ENCODE data around the gene ATG16L1. TPM values are rescaled to one million over a fixed set of nuclear protein-coding genes. Genes with fewer than 3 reads are reported as not detected.

ATG16L1 gene
- total and polyA plus RNA-seq, 7 experiments from 2014 or later, result 16.0 to 115 (median 80.9) TPM

DNA sequence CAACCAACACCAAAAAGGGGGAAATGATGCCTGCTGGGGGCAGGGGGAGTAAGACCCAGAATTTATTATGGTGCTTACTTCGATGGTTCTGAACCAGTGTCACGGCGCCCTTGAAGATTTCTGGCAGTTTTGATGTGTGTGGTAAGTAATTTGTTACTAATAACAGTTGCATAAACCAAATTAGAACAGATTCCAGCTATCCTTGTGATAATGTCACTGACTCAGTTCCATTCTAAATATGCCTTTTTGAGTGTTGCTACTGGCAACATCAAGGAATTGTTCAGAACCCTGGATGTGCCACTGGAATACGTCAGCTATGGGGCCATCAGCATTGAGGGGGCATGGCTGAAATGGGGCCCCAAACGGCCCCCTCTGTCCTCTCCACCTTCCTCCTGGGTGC, 67.8 kb downstream of the ATG16L1 start:
- ChIA-PET POLR2A (no interaction called here), CTCF (no interaction called here)
- H3K4me1 ChIP-seq (ENCODE audit: control insufficient read depth in 2 of 2, insufficient read depth in 2 of 2, low read length in 2 of 2), result peaks cover 0 to 6% of the 10 kb centered on the region in 2 donors
- H3K4me3 ChIP-seq (ENCODE audit: low read length), result no peak overlapping the region
- no peaks in the 10 kb centered on the region for H3K36me3 ChIP-seq (ENCODE audit: control insufficient read depth in 2 of 3, insufficient read depth in 3 of 3, low read length in 3 of 3)
- Mint-ChIP-seq H3K4me3 (no peak overlapping the region), H3K4me1 (peaks cover 2 to 19% (median 9%) of the 10 kb centered on the region in 7 donors), H3K27ac (no peak overlapping the region), H3K9me3 (no peaks in the 10 kb centered on the region), H3K36me3 (no peaks in the 10 kb centered on the region), H3K27me3 (peaks cover 0 to 21% (median 0%) of the 10 kb centered on the region in 5 donors)
- DNase-seq (no peak), ATAC-seq (no peak)
- intact Hi-C loops (cut with micrococcal nuclease), result no loop called here
- no peaks in the 10 kb centered on the region for H3K9me3 ChIP-seq (ENCODE audit: control insufficient read depth in 2 of 3, low read length in 3 of 3)
- no peaks in the 10 kb centered on the region for H3K27me3 ChIP-seq (ENCODE audit: control insufficient read depth in 2 of 2, insufficient read depth in 2 of 2, low read length in 2 of 2)
- no peak overlapping the region for H3K27ac ChIP-seq (ENCODE audit: low read depth, low read length)

DNA sequence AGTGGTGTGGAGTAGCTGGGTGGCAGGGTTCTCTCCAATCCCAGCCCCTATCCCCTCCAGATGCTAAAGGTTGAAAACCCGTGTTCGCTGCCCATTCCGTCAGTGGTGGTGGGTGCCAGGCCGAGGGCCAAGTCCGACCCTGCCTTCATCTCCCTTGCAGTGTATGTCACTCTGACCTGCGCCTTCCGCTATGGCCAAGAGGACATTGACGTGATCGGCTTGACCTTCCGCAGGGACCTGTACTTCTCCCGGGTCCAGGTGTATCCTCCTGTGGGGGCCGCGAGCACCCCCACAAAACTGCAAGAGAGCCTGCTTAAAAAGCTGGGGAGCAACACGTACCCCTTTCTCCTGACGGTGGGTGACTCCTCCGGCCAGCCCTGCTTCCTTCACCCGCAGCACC, 69.0 kb downstream of the ATG16L1 start:
- DNase-seq, result no peak
- H3K27me3 ChIP-seq (ENCODE audit: control insufficient read depth in 2 of 2, insufficient read depth in 2 of 2, low read length in 2 of 2), result no peaks in the 10 kb centered on the region
- no peaks in the 10 kb centered on the region for H3K36me3 ChIP-seq (ENCODE audit: control insufficient read depth in 2 of 3, insufficient read depth in 3 of 3, low read length in 3 of 3)
- H3K4me3 Mint-ChIP-seq, result no peak overlapping the region
- intact Hi-C loops (cut with micrococcal nuclease), result no loop called here
- no peaks in the 10 kb centered on the region for H3K36me3 Mint-ChIP-seq
- no peak overlapping the region for H3K4me3 ChIP-seq (ENCODE audit: low read length)
- H3K27ac ChIP-seq (ENCODE audit: low read depth, low read length), result no peak overlapping the region
- no peaks in the 10 kb centered on the region for H3K9me3 Mint-ChIP-seq
- peaks cover 0 to 6% of the 10 kb centered on the region in 2 donors for H3K4me1 ChIP-seq (ENCODE audit: control insufficient read depth in 2 of 2, insufficient read depth in 2 of 2, low read length in 2 of 2)
- H3K27ac Mint-ChIP-seq, result no peak overlapping the region
- peaks cover 2 to 19% (median 9%) of the 10 kb centered on the region in 7 donors for H3K4me1 Mint-ChIP-seq
- peaks cover 0 to 21% (median 0%) of the 10 kb centered on the region in 5 donors for H3K27me3 Mint-ChIP-seq
- no peaks in the 10 kb centered on the region for H3K9me3 ChIP-seq (ENCODE audit: control insufficient read depth in 2 of 3, low read length in 3 of 3)
- ChIA-PET POLR2A (no interaction called here), CTCF (interaction anchor here (1.5 kb wide), 1 partner anchor 84 kb away, joined by 5 read pairs; no protein-coding TSS in a partner anchor)
- ATAC-seq, result no peak

GRCh38 chr2:233321166-233321565, 69.7 kb downstream of the ATG16L1 start:
- H3K36me3 Mint-ChIP-seq, result no peaks in the 10 kb centered on the region
- ChIA-PET POLR2A (interaction anchor here (0.7 kb wide), 2 partner anchors 11 to 30 kb away, joined by 3 to 4 read pairs; no protein-coding TSS in a partner anchor), CTCF (interaction anchor here (0.8 to 1.5 kb wide), 2 partner anchors 83 to 96 kb away, joined by 3 to 5 read pairs; no protein-coding TSS in a partner anchor)
- H3K4me1 ChIP-seq (ENCODE audit: control insufficient read depth in 2 of 2, insufficient read depth in 2 of 2, low read length in 2 of 2), result peaks cover 0 to 6% of the 10 kb centered on the region in 2 donors
- H3K27ac Mint-ChIP-seq, result peak overlapping the region in 2 of 9 donors; percentile 4 to 40
- no peak for ATAC-seq
- H3K36me3 ChIP-seq (ENCODE audit: control insufficient read depth in 2 of 3, insufficient read depth in 3 of 3, low read length in 3 of 3), result no peaks in the 10 kb centered on the region
- peaks cover 2 to 19% (median 9%) of the 10 kb centered on the region in 7 donors for H3K4me1 Mint-ChIP-seq
- intact Hi-C loops (cut with micrococcal nuclease), result no loop called here
- peaks cover 0 to 23% (median 0%) of the 10 kb centered on the region in 5 donors for H3K27me3 Mint-ChIP-seq
- H3K4me3 ChIP-seq (ENCODE audit: low read length), result no peak overlapping the region
- no peaks in the 10 kb centered on the region for H3K9me3 ChIP-seq (ENCODE audit: control insufficient read depth in 2 of 3, low read length in 3 of 3)
- peak overlapping the region in 1 of 10 donors; percentile 5 for H3K4me3 Mint-ChIP-seq
- no peak overlapping the region for H3K27ac ChIP-seq (ENCODE audit: low read depth, low read length)
- no peak for DNase-seq
- H3K9me3 Mint-ChIP-seq, result no peaks in the 10 kb centered on the region
- no peaks in the 10 kb centered on the region for H3K27me3 ChIP-seq (ENCODE audit: control insufficient read depth in 2 of 2, insufficient read depth in 2 of 2, low read length in 2 of 2)

DNA sequence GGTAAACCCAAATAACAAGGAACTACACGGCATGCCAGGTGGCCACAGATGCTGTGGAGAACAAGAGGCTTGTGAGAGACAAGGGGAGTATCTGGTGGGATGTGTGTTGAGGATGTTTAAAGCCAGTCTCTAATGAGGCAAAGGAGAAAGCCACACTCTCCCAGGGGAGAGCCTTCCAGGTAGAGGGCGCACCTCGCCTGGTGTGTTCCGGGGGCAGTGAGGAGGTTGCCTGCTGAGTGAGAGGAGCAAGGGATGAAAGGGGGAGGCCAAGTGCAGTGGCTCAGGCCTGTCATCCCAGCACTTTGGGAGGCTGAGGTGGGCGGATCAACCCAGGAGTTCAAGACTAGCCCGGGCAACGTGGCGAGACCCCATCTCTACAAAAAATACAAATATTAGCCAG, 72.4 kb downstream of the ATG16L1 start:
- CTCF ChIA-PET, result no interaction called here
- no peak for ATAC-seq

GRCh38 chr2:233325256-233325655, 73.8 kb downstream of the ATG16L1 start:
- H3K4me3 Mint-ChIP-seq, result peak overlapping the region in 1 of 10 donors; percentile 27
- peaks cover 7 to 24% (median 20%) of the 10 kb centered on the region in 7 donors for H3K4me1 Mint-ChIP-seq
- ATAC-seq (no peak), DNase-seq (no peak)
- Histone ChIP-seq H3K36me3 (ENCODE audit: control insufficient read depth in 2 of 3, insufficient read depth in 3 of 3, low read length in 3 of 3) (no peaks in the 10 kb centered on the region), H3K4me3 (ENCODE audit: low read length) (no peak overlapping the region), H3K4me1 (ENCODE audit: control insufficient read depth in 2 of 2, insufficient read depth in 2 of 2, low read length in 2 of 2) (peaks cover 9 to 11% of the 10 kb centered on the region in 2 donors), H3K27me3 (ENCODE audit: control insufficient read depth in 2 of 2, insufficient read depth in 2 of 2, low read length in 2 of 2) (no peaks in the 10 kb centered on the region), H3K27ac (ENCODE audit: low read depth, low read length) (no peak overlapping the region), H3K9me3 (ENCODE audit: control insufficient read depth in 2 of 3, low read length in 3 of 3) (no peaks in the 10 kb centered on the region)
- ChIA-PET CTCF (interaction anchor here (0.9 kb wide), 1 partner anchor 79 kb away, joined by 5 read pairs; no protein-coding TSS in a partner anchor), POLR2A (interaction anchor here (0.6 to 0.8 kb wide), 2 partner anchors 18 to 48 kb away, joined by 3 read pairs; partner anchors contain the start of gene SAG)
- H3K27me3 Mint-ChIP-seq, result peaks cover 0 to 9% (median 0%) of the 10 kb centered on the region in 5 donors
- peaks cover 0 to 4% (median 0%) of the 10 kb centered on the region in 5 donors for H3K36me3 Mint-ChIP-seq
- no peak overlapping the region for H3K27ac Mint-ChIP-seq
- intact Hi-C loops (cut with micrococcal nuclease), result no loop called here
- H3K9me3 Mint-ChIP-seq, result peaks cover 0 to 3% (median 0%) of the 10 kb centered on the region in 11 donors

More for the DNA sequence above, 72.4 kb downstream of the ATG16L1 start:
- intact Hi-C loops (cut with micrococcal nuclease), result no loop called here
- Histone ChIP-seq H3K4me3 (ENCODE audit: low read length) (no peak overlapping the region), H3K27ac (ENCODE audit: low read depth, low read length) (no peak overlapping the region), H3K9me3 (ENCODE audit: control insufficient read depth in 2 of 3, low read length in 3 of 3) (no peaks in the 10 kb centered on the region), H3K36me3 (ENCODE audit: control insufficient read depth in 2 of 3, insufficient read depth in 3 of 3, low read length in 3 of 3) (no peaks in the 10 kb centered on the region), H3K4me1 (ENCODE audit: control insufficient read depth in 2 of 2, insufficient read depth in 2 of 2, low read length in 2 of 2) (peaks cover 0 to 6% of the 10 kb centered on the region in 2 donors), H3K27me3 (ENCODE audit: control insufficient read depth in 2 of 2, insufficient read depth in 2 of 2, low read length in 2 of 2) (no peaks in the 10 kb centered on the region)
- peaks cover 0 to 14% (median 0%) of the 10 kb centered on the region in 5 donors for H3K27me3 Mint-ChIP-seq
- POLR2A ChIA-PET, result no interaction called here
- peaks cover 0 to 1% (median 0%) of the 10 kb centered on the region in 5 donors for H3K36me3 Mint-ChIP-seq
- peak overlapping the region in 3 of 9 donors; percentile 47 to 68 (median 62) for H3K27ac Mint-ChIP-seq
- H3K9me3 Mint-ChIP-seq, result peaks cover 0 to 3% (median 0%) of the 10 kb centered on the region in 11 donors
- DNase-seq, result no peak
- H3K4me3 Mint-ChIP-seq, result no peak overlapping the region
- peaks cover 4 to 15% (median 9%) of the 10 kb centered on the region in 7 donors for H3K4me1 Mint-ChIP-seq

- Mint-ChIP-seq H3K27ac (no peak overlapping the region), H3K27me3 (peaks cover 0 to 9% (median 0%) of the 10 kb centered on the region in 5 donors), H3K9me3 (peaks cover 0 to 3% (median 0%) of the 10 kb centered on the region in 11 donors), H3K36me3 (peaks cover 0 to 6% (median 0%) of the 10 kb centered on the region in 5 donors), H3K4me1 (peaks cover 7 to 29% (median 20%) of the 10 kb centered on the region in 7 donors), H3K4me3 (peak overlapping the region in 1 of 10 donors; percentile 27)
- no peak overlapping the region for H3K4me3 ChIP-seq (ENCODE audit: low read length)
- H3K27ac ChIP-seq (ENCODE audit: low read depth, low read length), result no peak overlapping the region
- ChIA-PET CTCF (interaction anchor here (0.9 kb wide), 1 partner anchor 78 kb away, joined by 5 read pairs; no protein-coding TSS in a partner anchor), POLR2A (no interaction called here)
- intact Hi-C loops (cut with micrococcal nuclease), result no loop called here
- H3K27me3 ChIP-seq (ENCODE audit: control insufficient read depth in 2 of 2, insufficient read depth in 2 of 2, low read length in 2 of 2), result no peaks in the 10 kb centered on the region
- no peaks in the 10 kb centered on the region for H3K36me3 ChIP-seq (ENCODE audit: control insufficient read depth in 2 of 3, insufficient read depth in 3 of 3, low read length in 3 of 3)
- no peaks in the 10 kb centered on the region for H3K9me3 ChIP-seq (ENCODE audit: control insufficient read depth in 2 of 3, low read length in 3 of 3)
- peaks cover 14% of the 10 kb centered on the region in 2 donors for H3K4me1 ChIP-seq (ENCODE audit: control insufficient read depth in 2 of 2, insufficient read depth in 2 of 2, low read length in 2 of 2)
- DNase-seq (no peak), ATAC-seq (no peak)
Observed at GRCh38 chr2:233325814-233326213, 74.3 kb downstream of the ATG16L1 start.

DNA sequence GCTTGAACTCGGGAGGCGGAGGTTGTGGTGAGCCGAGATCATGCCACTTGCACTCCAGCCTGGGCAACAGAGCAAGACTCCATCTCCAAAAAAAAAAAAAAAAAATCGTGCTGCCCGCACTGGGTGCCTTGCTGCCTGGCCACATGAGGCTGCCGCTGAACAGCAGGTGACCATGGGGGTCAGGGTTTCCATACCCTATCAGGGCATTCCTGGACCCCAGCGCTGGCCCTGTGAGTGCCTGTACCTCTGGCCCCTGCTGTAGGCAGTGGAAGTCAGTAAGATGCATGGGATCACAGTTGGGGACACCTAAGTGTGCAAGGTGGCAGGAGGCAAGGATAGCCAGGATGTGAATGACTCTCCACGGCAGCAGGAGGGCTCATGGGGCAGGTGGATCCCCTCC, 75.0 kb downstream of the ATG16L1 start:
- Mint-ChIP-seq H3K9me3 (peaks cover 0 to 6% (median 0%) of the 10 kb centered on the region in 11 donors), H3K27ac (peak overlapping the region in 1 of 9 donors; percentile 53), H3K4me3 (no peak overlapping the region), H3K4me1 (peaks cover 11 to 36% (median 24%) of the 10 kb centered on the region in 7 donors), H3K36me3 (peaks cover 0 to 11% (median 0%) of the 10 kb centered on the region in 5 donors), H3K27me3 (peaks cover 0 to 3% (median 0%) of the 10 kb centered on the region in 5 donors)
- Histone ChIP-seq H3K4me3 (ENCODE audit: low read length) (no peak overlapping the region), H3K9me3 (ENCODE audit: control insufficient read depth in 2 of 3, low read length in 3 of 3) (no peaks in the 10 kb centered on the region), H3K27me3 (ENCODE audit: control insufficient read depth in 2 of 2, insufficient read depth in 2 of 2, low read length in 2 of 2) (no peaks in the 10 kb centered on the region), H3K36me3 (ENCODE audit: control insufficient read depth in 2 of 3, insufficient read depth in 3 of 3, low read length in 3 of 3) (no peaks in the 10 kb centered on the region), H3K4me1 (ENCODE audit: control insufficient read depth in 2 of 2, insufficient read depth in 2 of 2, low read length in 2 of 2) (peaks cover 20 to 21% of the 10 kb centered on the region in 2 donors), H3K27ac (ENCODE audit: low read depth, low read length) (no peak overlapping the region)
- ATAC-seq (no peak), DNase-seq (no peak)
- POLR2A ChIA-PET, result no interaction called here
- CTCF ChIA-PET, result no interaction called here
- intact Hi-C loops (cut with micrococcal nuclease), result no loop called here
